Adrenal gland (tissue), 5 donors: ENCODE results near the gene CALCB.
"Not testable (repeated sequence)": the region's sequence is repeated elsewhere in the genome, so short reads cannot be mapped to it uniquely, and the experiment has no call there.

ENCODE experiments used
- CTCF ChIP-seq, 6 experiments: fragments of 450-650 bp in 4 of 6; fragments of 200-600 bp in 2 of 6; sonication (generic) in 1 of 6; IDR thresholded peaks; 1 replicate in 5 of 6; 2 replicates in 1 of 6; pipeline versions ENCODE4 v1.5.1 to v1.8.0; 2016 to 2021; ENCODE audit warnings: antibody characterized with exemption in 6 of 6, mild to moderate bottlenecking in 2 of 6, moderate library complexity in 1 of 6
- POLR2A ChIP-seq, 2 donors: fragments of 450-650 bp; IDR thresholded peaks; one replicate each; pipeline ENCODE4 v1.6.1; 2017; ENCODE audit warnings: antibody characterized with exemption in 2 of 2, mild to moderate bottlenecking in 2 of 2, moderate library complexity in 1 of 2
- donor health status: DM: no; HTN: no; CAD: no.

GRCh38 chr11:15031945-15032344 lies 41.4 kb upstream of the CALCB start:
- TF ChIP-seq CTCF, POLR2A (IDR thresholded peaks at IDR 0.05): not testable (repeated sequence)
